Activated CD4-positive, alpha-beta T cell treated with anti-CD3 and anti-CD28 coated beads, Interleukin-2, amount 10 ng/mL, durations not matched to agents 7 days and 5 days (primary cell): Measurements from ENCODE around the gene C14orf119. TPM values are rescaled to one million over a fixed set of nuclear protein-coding genes. Genes with fewer than 3 reads are reported as not detected.
"Not testable (repeated sequence)": the region's sequence is repeated elsewhere in the genome, so short reads cannot be mapped to it uniquely, and the experiment has no call there.

ENCODE experiments used
- CTCF ChIA-PET: fragments of 350-600 bp; sonication (Branson Sonifier 250); formaldehyde crosslinking; loops from one replicate; lab custom pipeline; 2021; ENCODE audit warnings: antibody characterized with exemption; lab: Charles Lee
- POLR2A ChIA-PET: fragments of 350-600 bp; sonication (Branson Sonifier 250); formaldehyde crosslinking; loops from one replicate; lab custom pipeline; 2021; ENCODE audit warnings: antibody characterized with exemption; lab: Charles Lee
- DNase-seq: peaks from one replicate; pipeline ENCODE4 v3.0.0-alpha.2; 2020
- H3K27ac Mint-ChIP-seq: one replicate; pipeline ENCODE4 v1.8.0; 2021; ENCODE audit warnings: mild to moderate bottlenecking, moderate library complexity, mixed read lengths
- H3K27me3 Mint-ChIP-seq: one replicate; pipeline ENCODE4 v1.8.0; 2021; ENCODE audit warnings: mixed read lengths
- H3K36me3 Mint-ChIP-seq: one replicate; pipeline ENCODE4 v1.8.0; 2021; ENCODE audit warnings: low read depth, mixed read lengths
- H3K4me1 Mint-ChIP-seq: one replicate; pipeline ENCODE4 v1.8.0; 2021; ENCODE audit warnings: mixed read lengths
- H3K4me3 Mint-ChIP-seq: one replicate; pipeline ENCODE4 v1.8.0; 2021; ENCODE audit warnings: mild to moderate bottlenecking, moderate library complexity, mixed read lengths
- H3K9me3 Mint-ChIP-seq: one replicate; pipeline ENCODE4 v1.8.0; 2021; ENCODE audit warnings: mixed read lengths
- total RNA-seq, 2 experiments: library from RNA; stranded (reverse); gene quantifications; one replicate each; pipeline ENCODE4 v1.2.3, GENCODE V29; 2021

The C14orf119 gene
- total RNA-seq, 2 experiments from 2014 or later = 48.0 to 48.2 TPM

DNA sequence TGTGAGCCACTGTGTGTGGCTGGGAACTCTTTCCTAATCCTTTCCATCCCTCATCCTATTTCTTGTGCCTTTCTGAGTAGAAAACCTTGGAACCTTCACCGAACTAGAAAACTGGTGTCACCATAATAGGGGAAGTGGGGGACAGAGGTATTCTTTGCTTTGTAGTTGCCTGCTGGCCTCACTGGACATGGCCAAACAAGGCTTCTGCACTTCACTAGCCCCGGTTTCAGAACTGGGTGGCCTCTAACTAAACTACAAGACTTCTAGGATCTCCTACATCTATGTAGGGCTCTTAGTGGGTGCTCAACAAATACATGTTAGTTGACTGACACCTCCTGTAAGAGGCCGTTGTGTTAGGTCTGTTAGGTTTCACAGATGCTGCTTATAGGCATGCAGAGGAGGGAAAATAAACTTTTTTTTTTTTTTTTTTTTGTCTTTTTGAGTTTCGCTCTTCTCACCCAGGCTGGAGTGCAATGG lies 10.1 kb downstream of the C14orf119 start:
- H3K4me3 Mint-ChIP-seq = no peak overlapping the region
- CTCF ChIA-PET = interaction anchor here (1.5 kb wide), 1 partner anchor 15 kb away, joined by 4 read pairs; no protein-coding TSS in a partner anchor
- peaks cover 2% of the 10 kb centered on the region for H3K4me1 Mint-ChIP-seq
- H3K27ac Mint-ChIP-seq = no peak overlapping the region
- H3K27me3 Mint-ChIP-seq = no peaks in the 10 kb centered on the region
- no peaks in the 10 kb centered on the region for H3K36me3 Mint-ChIP-seq
- no peak for DNase-seq
- POLR2A ChIA-PET = no interaction called here
- H3K9me3 Mint-ChIP-seq = no peaks in the 10 kb centered on the region

- Mint-ChIP-seq H3K4me3 (no peak overlapping the region), H3K9me3 (no peaks in the 10 kb centered on the region), H3K36me3 (no peaks in the 10 kb centered on the region), H3K27ac (no peak overlapping the region), H3K4me1 (peaks cover 2% of the 10 kb centered on the region), H3K27me3 (no peaks in the 10 kb centered on the region)
- CTCF ChIA-PET = no interaction called here
- POLR2A ChIA-PET = no interaction called here
- DNase-seq = no peak
Observed at GRCh38 chr14:23106747-23107045, 11.4 kb downstream of the C14orf119 start.

DNA sequence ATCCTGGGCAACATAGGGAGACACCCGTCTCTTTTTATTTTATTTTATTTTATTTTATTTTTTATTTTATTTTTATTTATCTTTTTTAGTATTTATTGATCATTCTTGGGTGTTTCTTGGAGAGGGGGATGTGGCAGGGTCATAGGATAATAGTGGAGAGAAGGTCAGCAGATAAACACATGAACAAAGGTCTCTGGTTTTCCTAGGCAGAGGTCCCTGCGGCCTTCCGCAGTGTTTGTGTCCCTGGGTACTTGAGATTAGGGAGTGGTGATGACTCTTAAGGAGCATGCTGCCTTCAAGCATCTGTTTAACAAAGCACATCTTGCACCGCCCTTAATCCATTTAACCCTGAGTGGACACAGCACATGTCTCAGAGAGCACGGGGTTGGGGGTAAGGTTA lies 12.3 kb downstream of the C14orf119 start:
- H3K9me3 Mint-ChIP-seq, DNase-seq, H3K27ac Mint-ChIP-seq, H3K27me3 Mint-ChIP-seq, H3K4me3 Mint-ChIP-seq, CTCF ChIA-PET, H3K36me3 Mint-ChIP-seq, POLR2A ChIA-PET, H3K4me1 Mint-ChIP-seq: not testable (repeated sequence)

DNA sequence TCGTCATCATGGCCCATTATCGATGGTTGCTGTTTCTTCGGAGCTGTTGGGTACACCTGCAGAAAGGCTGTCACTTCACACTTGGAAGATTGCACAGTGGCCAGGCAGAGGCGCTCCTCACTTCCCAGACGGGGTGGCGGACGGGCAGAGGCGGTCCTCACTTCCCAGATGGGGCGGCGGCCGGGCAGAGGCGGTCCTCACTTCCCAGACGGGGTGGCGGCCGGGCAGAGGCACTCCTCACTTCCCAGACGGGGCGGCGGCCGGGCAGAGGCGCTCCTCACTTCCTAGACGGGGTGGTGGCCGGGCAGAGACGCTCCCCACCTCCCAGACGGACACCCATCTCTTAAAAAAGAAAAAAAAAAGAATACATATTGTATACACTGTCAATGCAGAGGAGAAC lies 12.9 kb downstream of the C14orf119 start:
- H3K36me3 Mint-ChIP-seq, DNase-seq, H3K27ac Mint-ChIP-seq, POLR2A ChIA-PET, H3K4me1 Mint-ChIP-seq, H3K4me3 Mint-ChIP-seq, H3K9me3 Mint-ChIP-seq, H3K27me3 Mint-ChIP-seq: not testable (repeated sequence)
- CTCF ChIA-PET = interaction anchor here (0.7 to 5.5 kb wide), 2 partner anchors 13 to 37 kb away, joined by 4 to 31 read pairs; no protein-coding TSS in a partner anchor

DNA sequence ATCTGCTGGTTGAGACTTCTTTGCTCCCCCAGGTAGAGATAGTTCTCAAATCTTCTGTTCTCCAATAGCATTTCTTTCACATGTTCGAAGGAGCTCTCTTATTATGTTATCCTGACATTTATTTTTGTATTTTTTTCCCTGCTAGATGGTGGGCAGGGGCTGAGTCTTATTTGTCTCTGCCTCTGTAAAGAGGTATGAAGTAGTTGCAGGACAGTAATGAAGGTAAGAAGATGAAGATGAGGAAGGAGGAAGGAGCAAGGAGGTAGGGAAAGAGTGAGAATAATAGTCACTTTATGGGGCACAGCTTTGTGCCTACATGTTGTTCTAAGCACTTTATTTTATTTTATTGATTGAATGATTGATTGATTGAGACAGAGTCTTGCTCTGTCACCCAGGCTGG lies 14.5 kb downstream of the C14orf119 start:
- Mint-ChIP-seq H3K27me3 (no peaks in the 10 kb centered on the region), H3K9me3 (no peaks in the 10 kb centered on the region), H3K4me3 (no peak overlapping the region), H3K27ac (no peak overlapping the region), H3K4me1 (peaks cover 9% of the 10 kb centered on the region), H3K36me3 (no peaks in the 10 kb centered on the region)
- POLR2A ChIA-PET = no interaction called here
- CTCF ChIA-PET = interaction anchor here (2.3 to 5.5 kb wide), 2 partner anchors 9 to 11 kb away, joined by 6 to 31 read pairs; no protein-coding TSS in a partner anchor
- DNase-seq = no peak

DNA sequence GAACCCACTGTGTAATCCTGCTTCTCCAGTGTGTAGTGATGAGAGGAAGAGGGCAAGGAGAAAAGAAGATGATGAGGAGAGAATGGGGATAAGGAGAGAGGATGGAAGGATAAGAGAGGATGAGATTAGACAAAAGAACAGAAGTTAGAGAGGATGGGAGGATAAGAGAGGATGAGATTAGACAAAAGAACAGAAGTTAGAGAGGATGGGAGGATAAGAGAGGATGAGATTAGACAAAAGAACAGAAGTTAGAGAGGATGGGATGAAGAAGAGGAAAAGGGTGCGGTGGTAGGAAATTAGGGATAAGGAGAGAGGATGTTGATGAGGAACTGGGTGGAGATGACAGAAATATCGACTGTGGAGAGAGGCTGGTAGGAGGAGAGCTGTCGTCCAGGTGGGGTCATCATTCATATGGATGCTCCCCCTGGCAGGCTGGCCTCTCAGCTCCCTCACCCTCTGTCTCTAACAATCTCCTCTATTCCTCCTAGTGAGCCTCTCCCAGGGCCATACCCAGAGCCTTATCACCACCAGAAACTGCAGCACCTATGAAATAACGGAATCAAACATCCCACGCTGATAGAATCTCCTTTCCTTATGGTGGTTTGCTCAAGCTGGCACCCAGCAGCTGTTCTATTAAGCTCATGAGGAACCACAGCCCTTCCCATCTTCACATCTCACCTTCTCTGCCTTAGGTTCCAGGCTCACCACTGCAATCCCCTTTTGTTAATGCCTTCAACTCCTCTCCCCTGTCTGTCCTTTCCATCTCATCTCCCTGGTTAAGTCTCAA lies 15.5 kb downstream of the C14orf119 start:
- H3K27me3 Mint-ChIP-seq = no peaks in the 10 kb centered on the region
- H3K4me3 Mint-ChIP-seq = no peak overlapping the region
- H3K27ac Mint-ChIP-seq = no peak overlapping the region
- no peaks in the 10 kb centered on the region for H3K36me3 Mint-ChIP-seq
- peaks cover 13% of the 10 kb centered on the region for H3K4me1 Mint-ChIP-seq
- ChIA-PET POLR2A (no interaction called here), CTCF (interaction anchor here (2.3 to 5.5 kb wide), 2 partner anchors 10 kb away, joined by 6 to 31 read pairs; no protein-coding TSS in a partner anchor)
- no peaks in the 10 kb centered on the region for H3K9me3 Mint-ChIP-seq
- DNase-seq = no peak

GRCh38 chr14:23112359-23113178 lies 17.3 kb downstream of the C14orf119 start:
- no peak overlapping the region for H3K4me3 Mint-ChIP-seq
- no peaks in the 10 kb centered on the region for H3K27me3 Mint-ChIP-seq
- peaks cover 11% of the 10 kb centered on the region for H3K4me1 Mint-ChIP-seq
- H3K27ac Mint-ChIP-seq = no peak overlapping the region
- no peak for DNase-seq
- no peaks in the 10 kb centered on the region for H3K9me3 Mint-ChIP-seq
- no peaks in the 10 kb centered on the region for H3K36me3 Mint-ChIP-seq
- CTCF ChIA-PET = interaction anchor here (0.8 to 5.5 kb wide), 3 partner anchors 8 to 56 kb away, joined by 3 to 31 read pairs (median 5); no protein-coding TSS in a partner anchor
- POLR2A ChIA-PET = no interaction called here

- H3K4me1 Mint-ChIP-seq = peaks cover 14% of the 10 kb centered on the region
- H3K4me3 Mint-ChIP-seq = no peak overlapping the region
- CTCF ChIA-PET = interaction anchor here (0.6 to 5.5 kb wide), 4 partner anchors 7 to 188 kb away, joined by 3 to 31 read pairs (median 4); no protein-coding TSS in a partner anchor
- DNase-seq = no peak
- no peak overlapping the region for H3K27ac Mint-ChIP-seq
- no peaks in the 10 kb centered on the region for H3K36me3 Mint-ChIP-seq
- no peaks in the 10 kb centered on the region for H3K9me3 Mint-ChIP-seq
- no peaks in the 10 kb centered on the region for H3K27me3 Mint-ChIP-seq
- POLR2A ChIA-PET = no interaction called here
Observed at GRCh38 chr14:23113431-23114119, 18.3 kb downstream of the C14orf119 start.

DNA sequence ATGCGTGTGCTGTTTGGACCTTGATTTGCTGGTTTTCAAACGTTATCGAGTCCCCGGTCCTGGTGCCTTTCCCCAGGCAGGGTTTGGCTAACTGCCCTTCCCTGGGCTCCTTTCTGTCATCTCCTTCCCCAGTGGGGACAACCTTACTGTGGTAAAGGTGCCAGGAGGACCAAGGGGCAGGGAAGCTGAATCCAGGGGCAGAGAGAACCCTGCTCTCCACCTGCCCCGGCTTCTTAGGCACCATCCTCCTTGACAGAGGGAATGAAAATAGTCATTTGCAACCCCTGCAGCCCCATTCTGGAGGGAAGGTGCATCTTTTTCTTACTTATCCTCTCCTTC lies 18.8 kb downstream of the C14orf119 start:
- Mint-ChIP-seq H3K4me1 (peaks cover 18% of the 10 kb centered on the region), H3K27me3 (no peaks in the 10 kb centered on the region), H3K36me3 (no peaks in the 10 kb centered on the region), H3K27ac (no peak overlapping the region), H3K9me3 (no peaks in the 10 kb centered on the region), H3K4me3 (no peak overlapping the region)
- ChIA-PET CTCF (no interaction called here), POLR2A (no interaction called here)
- DNase-seq = no peak

- no peak for DNase-seq
- H3K27ac Mint-ChIP-seq = no peak overlapping the region
- no peaks in the 10 kb centered on the region for H3K9me3 Mint-ChIP-seq
- H3K36me3 Mint-ChIP-seq = no peaks in the 10 kb centered on the region
- POLR2A ChIA-PET = no interaction called here
- H3K27me3 Mint-ChIP-seq = no peaks in the 10 kb centered on the region
- no peak overlapping the region for H3K4me3 Mint-ChIP-seq
- H3K4me1 Mint-ChIP-seq = peaks cover 24% of the 10 kb centered on the region
- CTCF ChIA-PET = no interaction called here
Observed at GRCh38 chr14:23114669-23115038, 19.3 kb downstream of the C14orf119 start.

DNA sequence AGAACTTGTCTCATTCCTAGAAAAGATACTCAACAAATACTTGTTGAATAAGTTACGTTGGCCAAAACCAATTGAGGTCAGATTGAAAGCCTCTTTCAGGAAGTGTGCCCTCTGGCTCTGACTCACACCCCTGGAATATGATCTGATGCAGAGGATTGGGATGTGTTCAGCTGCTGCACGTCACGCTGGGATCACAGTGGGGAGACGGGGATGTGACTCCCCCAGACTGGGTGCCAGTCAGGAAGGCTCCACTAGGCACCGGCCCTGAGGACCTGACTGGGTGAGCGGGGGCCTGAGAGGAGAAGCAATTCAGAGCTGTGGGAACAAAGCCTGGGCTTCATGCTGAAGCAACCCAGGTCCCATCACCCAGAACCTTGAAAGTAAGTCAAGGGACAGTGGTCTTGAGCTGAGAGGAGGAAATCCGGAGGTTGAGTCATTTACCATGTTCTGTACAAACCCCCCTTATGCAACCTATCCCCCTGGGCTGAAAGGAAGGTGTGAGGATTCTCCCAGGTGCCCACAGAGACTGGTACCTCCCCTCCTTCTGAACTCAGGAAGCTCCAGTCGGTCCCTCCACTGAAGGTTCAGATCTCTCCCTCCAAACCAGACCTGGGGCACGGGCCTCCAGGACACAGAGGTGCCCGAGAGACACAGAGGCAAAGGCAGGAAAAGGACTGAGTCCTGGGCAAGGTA lies 19.9 kb downstream of the C14orf119 start:
- Mint-ChIP-seq H3K27me3 (no peaks in the 10 kb centered on the region), H3K4me3 (no peak overlapping the region), H3K27ac (no peak overlapping the region), H3K36me3 (no peaks in the 10 kb centered on the region), H3K4me1 (peaks cover 29% of the 10 kb centered on the region), H3K9me3 (no peaks in the 10 kb centered on the region)
- ChIA-PET CTCF (no interaction called here), POLR2A (no interaction called here)
- DNase-seq = no peak

DNA sequence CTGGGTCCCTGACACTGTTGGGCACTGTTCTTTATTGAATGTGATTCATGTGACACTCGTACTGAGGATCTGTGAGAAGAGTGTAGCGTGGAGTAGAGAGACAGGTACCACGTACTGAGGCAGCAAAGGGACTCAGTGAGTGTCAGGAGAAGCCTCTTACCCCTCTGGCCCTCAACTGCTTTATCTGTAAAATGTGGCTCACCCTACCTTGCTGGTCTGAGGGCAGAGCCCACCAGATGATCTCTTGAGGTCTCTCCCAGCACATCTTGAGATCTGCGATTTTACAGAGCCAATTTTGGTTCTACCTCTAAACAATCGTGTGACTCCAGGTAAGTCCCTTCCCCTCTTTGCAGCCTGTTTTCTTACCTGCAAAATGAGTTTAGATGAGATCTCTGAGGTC lies 20.6 kb downstream of the C14orf119 start:
- Mint-ChIP-seq H3K27ac (no peak overlapping the region), H3K9me3 (no peaks in the 10 kb centered on the region), H3K27me3 (no peaks in the 10 kb centered on the region), H3K4me3 (no peak overlapping the region), H3K4me1 (peaks cover 36% of the 10 kb centered on the region), H3K36me3 (no peaks in the 10 kb centered on the region)
- ChIA-PET CTCF (no interaction called here), POLR2A (no interaction called here)
- DNase-seq = no peak
